ENCODE measurements around the gene POFUT2.

POFUT2 gene

DNA sequence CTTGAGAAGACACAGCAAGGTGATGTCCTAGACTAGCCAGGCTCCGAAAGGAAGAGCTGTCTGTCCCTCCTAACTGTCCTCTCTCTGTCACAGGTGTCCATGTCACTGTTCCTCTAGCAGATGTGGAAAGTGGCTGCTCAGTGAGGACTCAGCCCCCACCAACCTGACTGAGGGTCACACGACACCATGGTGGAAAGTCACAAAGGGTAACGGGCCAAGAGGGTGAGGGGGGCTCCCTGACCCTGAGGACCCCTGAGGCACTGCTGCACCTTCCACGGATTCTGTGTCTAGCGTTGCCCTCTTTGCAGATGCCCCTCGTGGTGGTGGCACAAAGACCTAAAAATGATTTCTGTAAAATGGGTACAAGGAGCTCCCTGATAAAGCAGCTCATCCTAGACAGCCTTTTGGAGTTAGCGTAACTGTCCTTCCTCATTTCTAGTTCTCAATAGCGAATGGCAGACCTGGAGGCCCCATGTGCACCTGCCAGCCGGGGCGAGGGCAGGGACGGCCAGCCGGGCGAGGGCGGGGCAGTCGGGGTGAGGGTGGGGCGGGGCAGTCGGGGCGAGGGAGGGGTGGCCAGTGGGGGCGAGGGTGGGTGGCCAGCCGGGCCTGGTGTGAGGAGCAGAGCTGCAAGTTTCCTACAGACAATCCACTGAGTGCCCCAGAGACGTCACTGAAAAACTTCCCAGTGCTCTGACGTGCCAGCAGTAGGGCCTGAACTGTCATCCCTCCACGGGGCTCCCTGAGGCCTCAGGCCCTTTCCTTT lies 23.4 kb downstream of the POFUT2 start:
- DNase-seq (ENCODE audit: low read depth in 2 of 2, low spot score in 1 of 2): no peak

GRCh38 chr21:45263534-45263933 lies 24.2 kb downstream of the POFUT2 start:
- DNase-seq (ENCODE audit: low read depth in 2 of 2, low spot score in 1 of 2): no peak

DNA sequence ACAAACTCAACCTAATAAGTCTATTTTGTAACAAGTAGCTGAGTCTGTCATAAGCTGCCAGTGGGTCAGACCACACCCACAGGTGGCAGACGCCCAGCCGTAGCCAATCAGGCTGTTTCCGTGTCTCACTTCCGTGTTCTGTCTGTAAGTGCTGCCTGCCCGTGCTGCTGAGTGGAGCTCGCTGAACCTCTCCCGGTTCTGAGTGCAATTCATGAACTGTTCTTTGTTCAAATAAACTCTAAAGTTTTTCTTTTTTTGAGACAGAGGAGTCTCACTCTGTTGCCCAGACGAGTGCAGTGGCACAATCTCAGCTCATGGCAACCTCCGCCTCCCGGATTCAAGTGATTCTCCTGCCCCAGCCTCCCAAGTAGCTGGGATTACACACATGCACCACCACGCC lies 25.1 kb downstream of the POFUT2 start:
- no peak for DNase-seq (ENCODE audit: low read depth in 2 of 2, low spot score in 1 of 2)

- DNase-seq (ENCODE audit: low read depth in 2 of 2, low spot score in 1 of 2): no peak
Measured at GRCh38 chr21:45262041-45262581, 25.6 kb downstream of the POFUT2 start.

DNA sequence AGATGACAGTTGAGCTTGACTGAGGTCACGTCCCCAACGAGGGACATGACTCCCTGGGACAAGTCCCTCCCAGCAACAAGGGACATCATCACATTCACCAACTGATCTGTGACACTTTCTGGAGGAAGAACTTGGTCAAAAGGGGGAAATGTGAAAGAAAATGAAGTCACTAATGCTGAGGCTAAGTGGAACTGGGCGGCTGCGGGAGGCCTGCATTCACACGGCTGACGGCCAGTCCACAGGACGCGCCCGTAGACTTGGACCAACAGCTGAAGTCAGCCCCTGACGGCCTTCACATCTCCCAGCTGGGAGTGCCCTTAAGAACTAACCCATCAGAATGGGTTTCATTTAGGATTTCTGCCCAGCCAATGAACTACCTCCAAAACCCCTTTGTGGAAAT lies 26.6 kb downstream of the POFUT2 start:
- no peak for DNase-seq (ENCODE audit: low read depth in 2 of 2, low spot score in 1 of 2)

GRCh38 chr21:45260191-45260825 lies 27.4 kb downstream of the POFUT2 start:
- DNase-seq (ENCODE audit: low read depth in 2 of 2, low spot score in 1 of 2): no peak

DNA sequence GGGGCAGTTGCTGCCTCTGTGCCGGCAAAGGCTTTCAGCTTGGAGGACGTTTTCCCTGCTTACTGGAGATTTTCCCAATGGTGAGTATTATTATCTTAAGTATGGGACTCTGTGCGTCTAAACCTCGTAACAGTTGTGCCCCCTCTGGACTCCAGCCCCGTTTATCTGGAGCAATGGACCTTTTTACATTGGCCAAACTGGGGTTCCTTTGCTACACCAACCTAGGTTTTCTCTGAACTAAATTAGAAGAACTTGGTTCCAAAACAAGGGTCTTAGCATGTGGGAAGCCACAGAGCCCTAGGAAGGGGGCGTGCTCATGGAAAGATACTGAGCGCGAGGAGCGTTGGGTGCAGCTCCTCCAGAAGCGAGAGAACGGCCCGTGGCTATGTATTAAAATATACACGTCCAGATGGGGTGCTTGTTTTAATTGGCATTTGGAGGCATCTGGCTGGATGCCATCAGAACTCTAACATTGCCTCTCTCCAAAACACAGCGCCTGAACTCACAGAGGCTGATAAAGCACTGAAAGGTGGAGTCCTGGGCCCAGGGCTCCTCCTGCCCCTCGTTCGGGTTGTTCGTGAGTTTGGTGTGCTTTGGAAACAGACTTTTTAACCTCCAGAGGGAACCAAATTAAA lies 28.4 kb downstream of the POFUT2 start:
- no peak for DNase-seq (ENCODE audit: low read depth in 2 of 2, low spot score in 1 of 2)

- no peak for DNase-seq (ENCODE audit: low read depth in 2 of 2, low spot score in 1 of 2)
Measured at GRCh38 chr21:45258466-45258865, 29.2 kb downstream of the POFUT2 start.

DNA sequence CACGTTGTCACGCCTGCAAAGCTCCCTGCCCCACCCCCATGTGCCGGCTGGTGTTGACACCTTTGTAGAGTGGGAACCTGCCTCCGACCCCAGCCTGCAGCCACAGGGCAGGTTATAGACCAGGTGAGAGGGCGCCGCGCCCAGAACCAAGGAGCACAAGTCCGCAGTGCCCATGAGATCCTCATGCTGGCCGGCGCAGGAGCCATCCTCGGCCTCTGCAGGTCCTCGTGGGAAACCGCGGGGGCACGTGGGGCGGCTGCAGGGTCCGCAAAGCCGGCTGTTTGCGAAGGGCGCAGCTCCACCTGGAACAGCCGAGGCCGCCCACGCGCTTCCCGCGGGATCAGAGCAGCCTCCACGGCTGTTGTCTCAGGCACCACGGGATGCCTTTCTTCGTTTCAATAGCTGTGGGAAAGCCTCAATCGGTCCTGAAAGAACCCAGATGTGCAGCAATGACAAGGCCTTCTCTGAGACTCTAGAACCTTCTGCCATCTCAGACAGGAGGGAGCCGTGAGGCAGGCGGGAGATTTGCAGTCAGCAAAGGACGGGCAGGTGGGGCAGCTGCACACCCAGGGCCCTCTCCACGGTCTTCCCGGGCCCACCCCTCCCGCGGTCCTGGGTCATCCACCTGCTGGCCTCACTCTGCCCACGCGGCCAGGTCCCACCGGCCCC lies 29.9 kb downstream of the POFUT2 start:
- no peak for DNase-seq (ENCODE audit: low read depth in 2 of 2, low spot score in 1 of 2)

DNA sequence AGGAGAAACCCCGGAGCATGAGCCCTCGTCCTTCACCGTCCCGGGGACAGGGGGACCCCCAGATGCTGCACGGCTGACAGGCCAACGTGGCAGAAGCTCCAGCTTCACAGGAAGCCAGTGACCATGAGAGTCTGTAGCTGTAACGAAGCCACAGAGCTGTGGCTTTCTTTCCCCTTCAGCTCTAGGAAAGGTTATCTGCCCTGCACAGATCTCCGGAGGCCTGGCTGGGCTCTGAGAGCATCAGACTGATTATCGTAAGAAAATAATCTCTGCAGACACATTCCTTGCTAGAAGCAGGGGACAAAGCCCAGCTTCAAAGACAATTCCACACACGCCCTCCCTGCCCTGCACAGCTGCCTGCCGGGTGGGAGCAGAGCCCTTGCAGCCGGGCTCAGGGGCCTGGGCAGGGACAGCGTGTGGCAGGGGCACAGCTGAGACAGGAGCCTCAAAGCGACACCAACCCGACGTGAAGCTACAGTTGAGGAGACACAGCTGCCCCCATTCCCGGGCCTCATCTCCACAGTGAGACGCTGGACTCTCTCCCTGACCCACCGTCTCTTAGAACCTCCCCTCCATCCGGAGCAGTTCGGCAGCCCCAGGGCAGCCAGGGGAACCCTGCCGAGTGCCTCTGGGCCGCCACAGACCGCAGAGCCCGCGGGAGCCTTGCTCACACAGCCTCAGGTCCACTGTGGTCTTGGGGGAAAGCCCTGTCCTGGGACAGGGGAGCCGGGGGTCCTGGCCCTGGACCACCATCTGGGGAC lies 30.6 kb downstream of the POFUT2 start:
- DNase-seq (ENCODE audit: low read depth in 2 of 2, low spot score in 1 of 2): no peak

DNA sequence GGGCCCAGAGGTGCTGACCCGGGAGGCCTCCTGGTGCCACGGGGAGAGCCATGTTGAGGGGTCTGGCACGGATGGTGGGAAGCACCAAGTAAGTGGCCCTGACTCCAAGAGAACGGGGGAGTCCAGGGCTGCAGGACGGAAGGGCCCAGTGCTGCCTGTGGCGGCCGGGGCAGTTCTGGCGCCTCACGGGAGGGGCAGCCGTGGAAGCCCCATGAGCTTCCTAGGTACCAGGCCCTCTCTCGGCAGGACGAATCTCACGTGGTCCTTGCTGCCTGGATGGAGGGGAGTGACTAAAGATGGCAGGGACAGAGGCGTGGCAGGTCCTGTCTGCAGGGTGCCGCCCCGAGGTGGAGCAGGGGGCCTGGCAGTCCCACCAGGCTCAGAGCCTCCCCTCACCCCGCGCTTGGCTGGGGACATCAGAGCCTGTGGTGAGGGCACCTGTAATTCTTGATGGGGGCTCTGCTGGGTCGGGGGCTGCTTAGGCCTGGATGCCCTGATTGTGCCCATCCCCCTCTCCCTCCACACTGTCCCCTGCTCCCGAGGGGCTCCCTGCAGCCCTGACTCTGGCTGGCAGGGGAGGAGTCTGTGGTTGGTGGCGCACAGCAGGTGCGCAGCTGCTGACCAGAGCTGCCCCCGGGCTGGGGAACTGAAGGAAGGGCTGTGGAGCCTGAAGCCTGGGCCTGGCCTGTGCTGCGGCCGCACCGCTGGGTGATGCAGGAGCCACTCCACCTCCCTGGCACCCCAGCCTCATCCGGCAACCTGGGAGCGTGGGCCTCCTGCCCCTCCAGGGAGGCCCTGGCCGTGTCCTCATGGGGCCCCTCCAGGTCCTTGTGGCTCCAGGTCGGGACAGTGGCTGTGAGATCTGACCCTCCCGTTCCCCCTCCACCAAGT lies 31.4 kb downstream of the POFUT2 start:
- DNase-seq (ENCODE audit: low read depth in 2 of 2, low spot score in 1 of 2): no peak

GRCh38 chr21:45255381-45256020 lies 32.2 kb downstream of the POFUT2 start:
- no peak for DNase-seq (ENCODE audit: low read depth in 2 of 2, low spot score in 1 of 2)

DNA sequence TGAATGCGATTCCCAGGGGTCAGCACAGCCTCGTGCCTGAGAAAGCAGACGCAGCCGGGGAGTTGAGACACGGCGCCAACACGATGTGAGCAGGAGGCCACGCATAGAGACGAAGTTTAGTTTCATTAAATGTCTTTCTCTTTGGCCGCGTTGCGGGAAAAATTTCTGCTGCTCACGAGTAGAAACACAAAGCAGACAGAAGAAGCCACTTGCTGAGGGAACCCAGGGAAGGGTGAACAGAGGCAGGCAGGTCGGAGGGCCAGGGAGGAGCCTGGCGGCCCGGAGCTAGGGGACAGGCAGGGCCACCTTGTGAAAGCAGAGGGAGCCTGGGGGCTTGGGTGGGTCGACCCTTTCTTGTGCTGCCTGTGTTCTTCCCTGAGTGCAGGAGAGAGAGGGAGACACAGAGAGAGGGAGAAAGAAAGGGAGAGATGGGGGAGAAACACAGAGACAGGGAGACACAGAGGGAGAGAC lies 33.2 kb downstream of the POFUT2 start:
- DNase-seq (ENCODE audit: low read depth in 2 of 2, low spot score in 1 of 2): no peak

- DNase-seq (ENCODE audit: low read depth in 2 of 2, low spot score in 1 of 2): no peak
Measured at GRCh38 chr21:45253633-45254459, 33.8 kb downstream of the POFUT2 start.

DNA sequence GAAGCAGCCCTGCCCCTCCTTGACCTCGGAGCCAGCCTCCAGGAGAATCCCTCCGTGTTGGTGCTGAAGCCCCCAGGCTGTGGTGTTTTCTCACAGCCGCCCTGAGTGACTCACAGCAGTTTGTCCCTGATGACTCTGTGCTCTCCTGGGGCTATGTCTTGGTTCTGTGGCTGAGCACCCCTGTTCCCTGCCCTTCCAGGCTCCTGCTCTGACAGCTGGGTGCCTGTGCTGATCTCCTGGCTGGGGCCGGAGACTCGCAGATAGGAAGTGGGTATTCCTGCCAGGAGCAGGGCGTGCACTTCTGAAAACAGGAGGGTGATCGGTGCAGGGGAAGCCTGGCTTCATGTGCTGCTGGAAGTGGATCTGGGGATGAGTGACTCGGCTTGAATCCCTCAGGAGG lies 34.5 kb downstream of the POFUT2 start:
- no peak for DNase-seq (ENCODE audit: low read depth in 2 of 2, low spot score in 1 of 2)

DNA sequence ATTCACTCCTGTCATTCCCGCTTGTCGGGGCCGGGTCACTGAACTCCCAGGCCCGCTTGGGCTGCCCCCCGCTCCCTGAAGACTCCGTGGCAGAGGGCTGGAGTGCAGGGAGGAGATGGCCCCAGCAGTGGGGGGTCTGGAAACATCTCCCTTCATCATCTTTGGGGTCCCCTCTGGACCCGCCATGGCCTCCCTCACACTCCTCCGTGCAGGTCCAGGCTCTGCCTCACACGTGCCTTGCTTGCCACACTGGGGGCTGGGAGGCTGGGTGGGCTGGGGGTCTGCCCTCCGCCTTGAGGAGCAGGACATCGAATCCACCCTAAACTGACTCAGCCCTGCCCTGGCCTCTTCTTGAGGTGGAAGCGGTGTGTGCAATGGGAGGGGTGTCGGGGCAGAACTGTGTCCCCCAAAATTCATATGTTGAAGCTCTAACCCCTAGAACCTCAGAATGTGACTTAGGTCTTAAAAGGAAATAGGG lies 35.2 kb downstream of the POFUT2 start:
- no peak for DNase-seq (ENCODE audit: low read depth in 2 of 2, low spot score in 1 of 2)

DNA sequence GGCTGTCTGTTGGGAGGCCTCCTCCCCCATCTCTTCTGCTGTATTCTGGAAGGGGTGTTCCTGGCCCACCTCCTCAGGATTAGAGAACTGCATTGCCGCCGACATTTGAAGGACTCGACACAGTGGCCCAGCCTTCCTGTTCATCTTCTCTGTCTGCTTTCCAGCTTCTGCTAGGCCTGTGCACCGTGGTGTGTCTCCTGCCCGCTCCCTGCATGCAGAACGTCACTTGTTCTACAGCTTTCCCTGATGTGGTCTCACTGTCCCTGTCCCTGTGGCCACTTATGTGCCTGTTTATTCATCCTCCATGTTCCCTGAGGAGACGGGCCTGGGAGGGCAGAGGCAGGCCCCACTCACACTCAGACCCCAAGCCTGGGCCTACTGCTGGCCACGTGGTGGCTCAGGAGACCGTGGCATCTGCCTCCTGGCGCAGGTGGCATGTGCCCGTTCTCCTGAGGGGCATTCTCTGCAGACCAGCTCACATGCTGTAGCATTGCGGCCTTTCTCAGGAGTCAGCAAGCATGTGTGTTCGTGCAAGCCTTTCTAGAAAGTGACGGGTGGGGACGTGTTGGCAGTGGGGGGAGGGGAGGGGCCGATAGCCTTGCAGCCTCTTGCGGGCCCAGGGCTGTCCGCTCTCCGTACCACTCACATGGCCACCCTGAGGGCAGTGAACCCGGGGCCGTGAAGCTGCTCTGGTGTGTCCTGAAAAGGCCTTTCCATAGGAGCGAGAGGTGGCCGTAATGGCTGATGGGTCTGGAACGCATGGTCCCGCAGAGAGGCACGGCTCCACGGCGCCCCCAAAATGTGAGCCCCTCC lies 35.9 kb downstream of the POFUT2 start:
- DNase-seq (ENCODE audit: low read depth in 2 of 2, low spot score in 1 of 2): no peak

All from stimulated activated CD8-positive, alpha-beta memory T cell treated with anti-CD3 and anti-CD28 coated beads, Interleukin-4, amount 100 ng/mL, for 1 hour (primary cell).